GM23248 (cell line): Measurements from ENCODE around the gene EMC7. TPM values are rescaled to one million over a fixed set of nuclear protein-coding genes. Genes with fewer than 3 reads are reported as not detected.

Experiments
- DNase-seq: peaks from one replicate; pipeline ENCODE4 v3.0.0-alpha.2; 2015
- H2AFZ ChIP-seq: fragments of 200-600 bp; sonication (generic); 2 replicates; pipeline ENCODE4 v1.6.1; 2016; ENCODE audit warnings: antibody characterized with exemption
- H3F3A ChIP-seq: fragments of 200-600 bp; sonication (generic); 2 replicates; pipeline ENCODE4 v1.6.1; 2016; ENCODE audit warnings: mild to moderate bottlenecking, antibody characterized with exemption, mixed run types; ENCODE audit not compliant: insufficient read depth
- H3K27ac ChIP-seq: fragments of 200-600 bp; sonication (generic); 2 replicates; pipeline ENCODE4 v1.5.1; 2016; ENCODE audit warnings: mild to moderate bottlenecking
- H3K27me3 ChIP-seq: fragments of 200-600 bp; sonication (generic); replicated peaks from 2 replicates; pipeline ENCODE4 v1.6.1; 2016; ENCODE audit warnings: mild to moderate bottlenecking; ENCODE audit not compliant: insufficient read depth
- H3K36me3 ChIP-seq: fragments of 200-600 bp; sonication (generic); 2 replicates; pipeline ENCODE4 v1.6.1; 2016; ENCODE audit warnings: low read depth, mild to moderate bottlenecking
- H3K4me1 ChIP-seq: fragments of 200-600 bp; sonication (generic); 2 replicates; pipeline ENCODE4 v1.6.1; 2016; ENCODE audit warnings: mild to moderate bottlenecking; ENCODE audit not compliant: insufficient read depth
- H3K4me2 ChIP-seq: fragments of 200-600 bp; sonication (generic); one replicate; pipeline ENCODE4 v1.6.1; 2016; ENCODE audit warnings: mild to moderate bottlenecking; ENCODE audit not compliant: unreplicated experiment
- H3K4me3 ChIP-seq: fragments of 200-600 bp; sonication (generic); 2 replicates; pipeline ENCODE4 v1.5.1; 2016; ENCODE audit warnings: mild to moderate bottlenecking
- H3K79me2 ChIP-seq: fragments of 200-600 bp; sonication (generic); 2 replicates; pipeline ENCODE4 v1.6.1; 2016; ENCODE audit warnings: mild to moderate bottlenecking; ENCODE audit not compliant: insufficient read depth
- H3K9ac ChIP-seq: fragments of 200-600 bp; sonication (generic); 2 replicates; pipeline ENCODE4 v1.6.1; 2016; ENCODE audit warnings: mild to moderate bottlenecking
- H3K9me2 ChIP-seq: fragments of 200-600 bp; sonication (generic); 2 replicates; pipeline ENCODE4 v1.6.1; 2016; ENCODE audit warnings: mixed run types, mild to moderate bottlenecking, moderate library complexity; ENCODE audit not compliant: insufficient read depth
- H3K9me3 ChIP-seq: fragments of 200-600 bp; sonication (generic); one replicate; pipeline ENCODE4 v1.6.1; 2017; ENCODE audit warnings: low read depth
- H4K20me1 ChIP-seq: fragments of 200-600 bp; sonication (generic); 2 replicates; pipeline ENCODE4 v1.6.0; 2016; ENCODE audit not compliant: insufficient read depth
- EZH2 ChIP-seq: fragments of 200-600 bp; sonication (generic); IDR thresholded peaks from 2 replicates; pipeline ENCODE4 v1.6.1; 2018; ENCODE audit warnings: antibody characterized with exemption, mild to moderate bottlenecking; ENCODE audit not compliant: insufficient read depth, poor library complexity, severe bottlenecking
- EZH2phosphoT487 ChIP-seq: fragments of 200-600 bp; sonication (generic); IDR thresholded peaks from 2 replicates; pipeline ENCODE4 v1.6.1; 2018; ENCODE audit warnings: antibody characterized with exemption, moderate library complexity, mild to moderate bottlenecking, low read depth; ENCODE audit not compliant: insufficient read depth
- WGBS, 2 experiments: methylation state at CpG; one replicate each; pipeline ENCODE4 v1.1.6; 2015 to 2017; ENCODE audit warnings: low lambda C conversion rate in 2 of 2, low coverage in 1 of 2; ENCODE audit errors: missing lambda C conversion rate in 2 of 2; 5-methylcytosine and 5-hydroxymethylcytosine counted together
- in situ Hi-C: fragments of 300-500 bp; cut with MboI; formaldehyde crosslinking; loops from 2 replicates; pipeline ENCODE4 v1.15.0; 2020
- polyA plus RNA-seq: library from polyadenylated mRNA; unstranded; fragments of >200 nt; fragmentation: Nextera tagmentation; extraction: Ambion mirVana; gene quantifications from 2 replicates; pipeline ENCODE4 v1.2.1, GENCODE V29; 2016
- total RNA-seq: library from RNA; depleted of rRNA; stranded (reverse); fragments of >200 nt; shearing (Covaris generic); gene quantifications from 2 replicates; pipeline ENCODE4 v1.2.3, GENCODE V29; 2014

EMC7 gene
- total and polyA plus RNA-seq, 2 experiments from 2014 or later = 52.6 to 229 TPM

DNA sequence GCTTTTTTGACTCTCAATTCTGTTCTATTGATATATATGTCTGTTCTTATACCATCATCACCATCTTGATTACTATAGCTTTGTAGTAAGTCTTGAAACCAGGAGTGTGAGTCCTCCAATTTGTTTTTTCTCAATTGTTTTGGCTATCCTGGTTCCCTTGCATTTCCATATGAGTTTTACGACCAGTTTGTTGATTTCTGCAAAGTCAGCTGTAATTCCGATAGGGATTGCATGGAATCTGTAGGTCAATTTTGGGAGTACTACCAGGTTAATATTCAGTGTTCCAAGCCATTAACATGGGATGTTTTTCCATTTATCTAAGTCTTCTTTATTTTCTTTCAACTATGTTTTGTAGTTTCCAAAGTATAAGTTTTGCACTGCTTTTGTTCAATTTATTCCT is 27.2 kb upstream of the EMC7 start:
- 48 to 50% methylated on average over 2 of the region's 2 CpGs for WGBS, 2 experiments

DNA sequence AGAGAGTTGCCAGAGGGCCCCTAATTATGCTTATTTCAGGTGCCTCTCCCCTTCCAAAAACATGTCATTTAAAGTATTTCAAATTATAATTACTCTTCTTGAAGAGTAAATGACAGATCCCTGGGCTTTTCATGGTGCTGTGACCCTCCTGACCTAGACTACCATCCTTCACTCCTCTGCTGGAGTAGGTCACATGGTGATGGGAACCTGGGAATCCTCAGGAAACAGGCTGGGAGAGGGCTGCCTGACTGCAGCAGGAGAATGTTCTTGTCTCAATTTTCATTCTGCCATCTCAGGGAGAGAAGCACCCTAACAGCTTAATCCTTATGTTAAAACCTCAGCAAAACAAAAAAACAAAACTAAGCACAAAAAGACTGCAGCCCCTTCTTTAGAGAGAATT is 24.9 kb upstream of the EMC7 start:
- in situ Hi-C loops = no loop called here
- no peaks in the 10 kb centered on the region for H3K79me2 ChIP-seq
- no peaks in the 10 kb centered on the region for H3K36me3 ChIP-seq

More for the DNA sequence above, 27.2 kb upstream of the EMC7 start:
- TF ChIP-seq EZH2phosphoT487 (no peak), EZH2 (no peak)
- peaks cover 8% of the 10 kb centered on the region; the same call in 1 of the 2 replicates for H3F3A ChIP-seq
- H3K79me2 ChIP-seq = no peaks in the 10 kb centered on the region
- no peaks in the 10 kb centered on the region for H3K9me2 ChIP-seq
- 0 out of 2 replicates have a peak, but pooled peaks cover 11% of the 10 kb centered on the region for H3K36me3 ChIP-seq
- H3K9ac ChIP-seq = no peak overlapping the region
- H3K4me2 ChIP-seq = no peak overlapping the region
- no peak for DNase-seq
- H3K9me3 ChIP-seq = no peaks in the 10 kb centered on the region
- in situ Hi-C loops = no loop called here
- no peaks in the 10 kb centered on the region for H3K27me3 ChIP-seq
- no peak overlapping the region for H3K4me3 ChIP-seq
- H3K4me1 ChIP-seq = no peaks in the 10 kb centered on the region
- H4K20me1 ChIP-seq = no peaks in the 10 kb centered on the region
- H3K27ac ChIP-seq = no peak overlapping the region
- no peak overlapping the region for H2AFZ ChIP-seq

DNA sequence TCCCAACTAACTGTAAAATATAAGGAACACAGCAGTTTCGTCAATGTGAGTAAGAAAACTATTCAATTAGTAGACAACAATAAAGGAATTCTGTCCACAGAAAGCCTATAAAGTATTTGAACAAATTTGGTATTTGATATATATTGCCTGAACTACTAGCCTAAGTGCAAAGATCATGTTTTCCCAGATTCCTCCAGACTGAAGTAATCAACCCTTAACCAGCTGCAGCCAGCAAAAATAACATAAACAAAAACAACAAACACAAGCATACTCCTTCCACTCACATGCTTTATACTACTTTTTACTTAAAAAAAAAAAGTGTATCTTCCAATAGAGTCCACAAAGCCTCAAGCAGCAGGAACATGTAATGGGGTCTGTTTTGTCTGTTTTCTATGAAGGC is 24.3 kb upstream of the EMC7 start:
- peaks cover 24% of the 10 kb centered on the region for H3F3A ChIP-seq
- 90 to 94% methylated on average over 1 of the region's 1 CpG for WGBS, 2 experiments

More for the DNA sequence above, 24.9 kb upstream of the EMC7 start:
- Histone ChIP-seq H3K27me3 (no peaks in the 10 kb centered on the region), H3K4me2 (no peak overlapping the region), H3K27ac (no peak overlapping the region), H4K20me1 (no peaks in the 10 kb centered on the region), H3K4me3 (no peak overlapping the region), H3K9ac (no peak overlapping the region), H3K4me1 (peaks cover 6% of the 10 kb centered on the region; the same call in 1 of the 2 replicates), H3K9me2 (no peaks in the 10 kb centered on the region), H3K9me3 (no peaks in the 10 kb centered on the region), H3F3A (peaks cover 24% of the 10 kb centered on the region), H2AFZ (no peak overlapping the region)
- TF ChIP-seq EZH2phosphoT487 (no peak), EZH2 (no peak)
- DNase-seq = no peak

DNA sequence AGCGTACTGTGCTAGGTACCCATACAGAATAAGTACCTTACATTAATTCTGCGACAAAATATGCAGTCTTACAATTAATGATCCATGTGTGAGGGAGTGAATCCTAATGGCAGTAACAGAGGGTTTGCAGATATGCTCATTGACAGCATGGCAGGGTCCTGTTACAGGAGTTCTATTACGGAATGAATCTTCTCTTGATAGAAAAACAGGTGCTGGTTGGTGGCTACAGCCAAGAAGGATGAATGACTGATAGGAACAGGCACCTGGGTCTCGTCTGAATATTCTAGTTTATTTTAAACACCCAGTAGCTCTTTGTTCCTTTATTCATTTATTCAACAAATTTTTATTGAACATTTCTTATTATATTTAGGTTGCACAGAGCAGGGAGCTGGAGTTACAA is 23.0 kb upstream of the EMC7 start:
- H2AFZ ChIP-seq = no peak overlapping the region
- peaks cover 24% of the 10 kb centered on the region for H3F3A ChIP-seq
- peaks cover 6% of the 10 kb centered on the region; the same call in 1 of the 2 replicates for H3K4me1 ChIP-seq
- H3K4me3 ChIP-seq = no peak overlapping the region
- in situ Hi-C loops = loop anchor here (25.0 kb wide), 1 partner anchor 238 kb away; the partner anchor contains the start of gene LPCAT4
- no peak for TF ChIP-seq EZH2phosphoT487
- TF ChIP-seq EZH2 = no peak
- 86 to 87% methylated on average over 4 of the region's 4 CpGs for WGBS, 2 experiments
- H3K27ac ChIP-seq = no peak overlapping the region
- no peak overlapping the region for H3K9ac ChIP-seq
- no peaks in the 10 kb centered on the region for H3K9me2 ChIP-seq
- H3K9me3 ChIP-seq = no peaks in the 10 kb centered on the region
- no peaks in the 10 kb centered on the region for H3K36me3 ChIP-seq
- no peaks in the 10 kb centered on the region for H3K27me3 ChIP-seq
- no peak overlapping the region for H3K4me2 ChIP-seq
- DNase-seq = no peak
- H3K79me2 ChIP-seq = no peaks in the 10 kb centered on the region
- H4K20me1 ChIP-seq = no peaks in the 10 kb centered on the region

More for the DNA sequence above, 24.3 kb upstream of the EMC7 start:
- Histone ChIP-seq H3K27ac (no peak overlapping the region), H4K20me1 (no peaks in the 10 kb centered on the region), H2AFZ (no peak overlapping the region), H3K9me2 (no peaks in the 10 kb centered on the region), H3K4me3 (no peak overlapping the region), H3K79me2 (no peaks in the 10 kb centered on the region), H3K27me3 (no peaks in the 10 kb centered on the region), H3K9me3 (no peaks in the 10 kb centered on the region), H3K4me1 (peaks cover 6% of the 10 kb centered on the region; the same call in 1 of the 2 replicates), H3K36me3 (no peaks in the 10 kb centered on the region), H3K9ac (no peak overlapping the region), H3K4me2 (no peak overlapping the region)
- in situ Hi-C loops = no loop called here
- no peak for DNase-seq
- TF ChIP-seq EZH2 (no peak), EZH2phosphoT487 (no peak)
